ENCODE results near the gene FILIP1L. TPM values are rescaled to one million over a fixed set of nuclear protein-coding genes. Genes with fewer than 3 reads are reported as not detected.
A peak's percentile ranks its signal among the peaks of the same experiment; 100 is the strongest.
"Not testable (repeated sequence)": the region's sequence is repeated elsewhere in the genome, so short reads cannot be mapped to it uniquely, and the experiment has no call there.

FILIP1L gene
- total and polyA plus RNA-seq, 2 experiments from 2014 or later, result 0.45 to 0.82 TPM

GRCh38 chr3:100099621-100100020 lies 14.7 kb downstream of the FILIP1L start:
- H3K27ac ChIP-seq, result no peak overlapping the region
- H3K4me3 ChIP-seq, result no peak overlapping the region
- TF ChIP-seq CTCF (IDR thresholded peaks at IDR 0.05; ENCODE audit: low read depth, low read length), result no peak
- H3K27me3 ChIP-seq, result no peaks in the 10 kb centered on the region
- no peaks in the 10 kb centered on the region for H3K9me3 ChIP-seq (ENCODE audit: low read depth)
- peaks cover 12% of the 10 kb centered on the region for H3K4me1 ChIP-seq (ENCODE audit: low read depth)
- H3K36me3 ChIP-seq, result no peaks in the 10 kb centered on the region
- DNase-seq (ENCODE audit: low read depth in 1 of 2, low spot score in 1 of 2), result no peak

GRCh38 chr3:100098784-100099070 lies 15.6 kb downstream of the FILIP1L start:
- no peaks in the 10 kb centered on the region for H3K36me3 ChIP-seq
- H3K4me1 ChIP-seq (ENCODE audit: low read depth), result peaks cover 12% of the 10 kb centered on the region
- H3K27ac ChIP-seq, result no peak overlapping the region
- TF ChIP-seq CTCF (IDR thresholded peaks at IDR 0.05; ENCODE audit: low read depth, low read length), result no peak
- H3K27me3 ChIP-seq, result no peaks in the 10 kb centered on the region
- no peaks in the 10 kb centered on the region for H3K9me3 ChIP-seq (ENCODE audit: low read depth)
- DNase-seq (ENCODE audit: low read depth in 1 of 2, low spot score in 1 of 2), result no peak
- no peak overlapping the region for H3K4me3 ChIP-seq

GRCh38 chr3:100097919-100098783 lies 16.1 kb downstream of the FILIP1L start:
- TF ChIP-seq CTCF (IDR thresholded peaks at IDR 0.05; ENCODE audit: low read depth, low read length), result no peak
- H3K4me3 ChIP-seq, result no peak overlapping the region
- H3K27me3 ChIP-seq, result no peaks in the 10 kb centered on the region
- H3K4me1 ChIP-seq (ENCODE audit: low read depth), result peaks cover 12% of the 10 kb centered on the region
- H3K36me3 ChIP-seq, result no peaks in the 10 kb centered on the region
- peak in 1 of 2 donors; percentile 10 for DNase-seq (ENCODE audit: low read depth in 1 of 2, low spot score in 1 of 2)
- peak overlapping the region; percentile 47 for H3K27ac ChIP-seq
- no peaks in the 10 kb centered on the region for H3K9me3 ChIP-seq (ENCODE audit: low read depth)

- Histone ChIP-seq H3K36me3 (no peaks in the 10 kb centered on the region), H3K4me1 (ENCODE audit: low read depth) (peaks cover 12% of the 10 kb centered on the region), H3K27me3 (no peaks in the 10 kb centered on the region), H3K9me3 (ENCODE audit: low read depth) (no peaks in the 10 kb centered on the region), H3K4me3 (no peak overlapping the region), H3K27ac (no peak overlapping the region)
- DNase-seq (ENCODE audit: low read depth in 1 of 2, low spot score in 1 of 2), result no peak
- TF ChIP-seq CTCF (IDR thresholded peaks at IDR 0.05; ENCODE audit: low read depth, low read length), result no peak
These were observed 17.4 kb downstream of the FILIP1L start for GRCh38 chr3:100096866-100097265.

- not testable (repeated sequence) for H3K9me3 ChIP-seq (ENCODE audit: low read depth); H3K4me3 ChIP-seq; DNase-seq (ENCODE audit: low read depth in 1 of 2, low spot score in 1 of 2); H3K36me3 ChIP-seq; H3K27me3 ChIP-seq; H3K27ac ChIP-seq
- H3K4me1 ChIP-seq (ENCODE audit: low read depth), result peaks cover 12% of the 10 kb centered on the region
These were observed 18.0 kb downstream of the FILIP1L start for GRCh38 chr3:100096286-100096685.

- Histone ChIP-seq H3K36me3 (no peaks in the 10 kb centered on the region), H3K4me1 (ENCODE audit: low read depth) (peaks cover 12% of the 10 kb centered on the region), H3K9me3 (ENCODE audit: low read depth) (no peaks in the 10 kb centered on the region), H3K27me3 (no peaks in the 10 kb centered on the region), H3K27ac (no peak overlapping the region), H3K4me3 (no peak overlapping the region)
- TF ChIP-seq CTCF (IDR thresholded peaks at IDR 0.05; ENCODE audit: low read depth, low read length), result no peak
- DNase-seq (ENCODE audit: low read depth in 1 of 2, low spot score in 1 of 2), result no peak
These were observed 20.5 kb downstream of the FILIP1L start for GRCh38 chr3:100093831-100094230.
